Epithelial cell of esophagus (primary cell): Measurements from ENCODE around the gene PRELID2.
"Not testable (repeated sequence)": the region's sequence is repeated elsewhere in the genome, so short reads cannot be mapped to it uniquely, and the experiment has no call there.

Experiments used
- DNase-seq: peaks from one replicate; pipeline ENCODE4 v3.0.0; 2010; ENCODE audit warnings: low read depth
- H3K4me3 ChIP-seq: 2 replicates; pipeline ENCODE4 v1.5.1; 2011; ENCODE audit warnings: mild to moderate bottlenecking, low read length, control low read depth
- CTCF ChIP-seq: IDR thresholded peaks from 2 replicates; pipeline ENCODE4 v1.5.1; 2011; ENCODE audit warnings: low read depth, mild to moderate bottlenecking, low read length, control low read depth, inconsistent platforms; ENCODE audit not compliant: insufficient read depth; ENCODE audit errors: missing control alignments

Gene PRELID2

GRCh38 chr5:145739843-145740242, 95.3 kb downstream of the PRELID2 start:
- no peak for DNase-seq
- TF ChIP-seq CTCF, result no peak
- H3K4me3 ChIP-seq, result no peak overlapping the region

GRCh38 chr5:145738227-145738626, 96.9 kb downstream of the PRELID2 start:
- no peak for TF ChIP-seq CTCF
- DNase-seq, result no peak
- H3K4me3 ChIP-seq, result no peak overlapping the region

- no peak for TF ChIP-seq CTCF
- no peak for DNase-seq
- H3K4me3 ChIP-seq, result no peak overlapping the region
Observed at GRCh38 chr5:145737578-145737977, 97.6 kb downstream of the PRELID2 start.

GRCh38 chr5:145729956-145730355, 105.2 kb downstream of the PRELID2 start:
- not testable (repeated sequence) for DNase-seq, H3K4me3 ChIP-seq

GRCh38 chr5:145723516-145723915, 111.6 kb downstream of the PRELID2 start:
- H3K4me3 ChIP-seq, result no peak overlapping the region
- DNase-seq, result no peak
- TF ChIP-seq CTCF, result no peak

GRCh38 chr5:145718956-145719355, 116.2 kb downstream of the PRELID2 start:
- H3K4me3 ChIP-seq, result no peak overlapping the region
- TF ChIP-seq CTCF, result peak; percentile 52
- DNase-seq, result peak; percentile 23

- TF ChIP-seq CTCF, result no peak
- DNase-seq, result no peak
Observed at GRCh38 chr5:145715412-145715811, 119.7 kb downstream of the PRELID2 start.

GRCh38 chr5:145712245-145712644, 122.9 kb downstream of the PRELID2 start:
- DNase-seq, result no peak
- TF ChIP-seq CTCF, result no peak
- no peak overlapping the region for H3K4me3 ChIP-seq

More at GRCh38 chr5:145715412-145715811, 119.7 kb downstream of the PRELID2 start:
- no peak overlapping the region for H3K4me3 ChIP-seq
